Measurements from ENCODE around the gene USP40. TPM values are rescaled to one million over a fixed set of nuclear protein-coding genes. Genes with fewer than 3 reads are reported as not detected.

USP40 gene
- total RNA-seq, 4 donors from 2014 or later: 30.7 to 113 (median 41.3) TPM

DNA sequence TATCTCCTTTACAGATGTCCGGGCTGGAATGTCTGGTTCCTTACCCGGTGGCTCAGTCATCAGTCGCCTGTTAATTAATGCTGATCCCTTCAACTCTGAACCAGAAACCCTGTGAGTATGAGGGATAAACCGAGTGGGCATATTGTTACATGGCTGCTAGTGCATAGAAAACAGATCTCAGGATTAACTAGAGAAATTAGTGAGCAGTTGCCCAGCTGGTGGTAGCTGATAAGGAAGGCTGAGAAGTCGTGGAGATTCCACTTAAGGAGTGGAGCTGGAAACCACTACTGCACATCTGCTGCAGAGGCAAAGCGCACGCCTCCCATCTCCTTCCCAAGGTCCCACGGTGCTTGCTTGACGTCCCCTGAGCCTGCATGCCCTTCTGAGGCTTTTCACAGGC, 114.6 kb downstream of the USP40 start:
- H3K27ac ChIP-seq: no peak overlapping the region
- 80 to 92% methylated on average over 1 to 9 of the region's 9 CpGs for WGBS, 2 donors (ENCODE audit: low coverage in 1 of 2)
- H3K9me3 ChIP-seq: no peaks in the 10 kb centered on the region
- H3K4me3 ChIP-seq: no peak overlapping the region
- peaks cover 0 to 5% (median 0%) of the 10 kb centered on the region in 4 donors for H3K4me1 ChIP-seq
- H3K27me3 ChIP-seq: no peaks in the 10 kb centered on the region
- intact Hi-C loops (cut with DNase I; ENCODE audit: low total_unique reads) (loop anchor here (10.0 kb wide), 1 partner anchor 177 kb away; no protein-coding TSS in a partner anchor), in situ Hi-C loops (cut with MboI; ENCODE audit: low pct_ligation_motif_present in 1 of 4, low pct_unique_long_range_greater_than_20kb in 1 of 4, low sequenced_read_pairs in 3 of 4) (loop anchor here in 2 of 4 donors (25.0 kb wide), 2 partner anchors 260 to 385 kb away; partner anchors contain the start of genes UGT1A4 (in 1 of the 2) and UGT1A5 (in 1 of the 2))
- peaks cover 0 to 64% (median 30%) of the 10 kb centered on the region in 4 donors for H3K36me3 ChIP-seq
- TF ChIP-seq POLR2A (IDR thresholded peaks at IDR 0.05) (no peak), POLR2AphosphoS5 (IDR thresholded peaks at IDR 0.05) (no peak), EP300 (IDR thresholded peaks at IDR 0.05; ENCODE audit: low read depth) (no peak)
- TF ChIP-seq, protein P1, sequence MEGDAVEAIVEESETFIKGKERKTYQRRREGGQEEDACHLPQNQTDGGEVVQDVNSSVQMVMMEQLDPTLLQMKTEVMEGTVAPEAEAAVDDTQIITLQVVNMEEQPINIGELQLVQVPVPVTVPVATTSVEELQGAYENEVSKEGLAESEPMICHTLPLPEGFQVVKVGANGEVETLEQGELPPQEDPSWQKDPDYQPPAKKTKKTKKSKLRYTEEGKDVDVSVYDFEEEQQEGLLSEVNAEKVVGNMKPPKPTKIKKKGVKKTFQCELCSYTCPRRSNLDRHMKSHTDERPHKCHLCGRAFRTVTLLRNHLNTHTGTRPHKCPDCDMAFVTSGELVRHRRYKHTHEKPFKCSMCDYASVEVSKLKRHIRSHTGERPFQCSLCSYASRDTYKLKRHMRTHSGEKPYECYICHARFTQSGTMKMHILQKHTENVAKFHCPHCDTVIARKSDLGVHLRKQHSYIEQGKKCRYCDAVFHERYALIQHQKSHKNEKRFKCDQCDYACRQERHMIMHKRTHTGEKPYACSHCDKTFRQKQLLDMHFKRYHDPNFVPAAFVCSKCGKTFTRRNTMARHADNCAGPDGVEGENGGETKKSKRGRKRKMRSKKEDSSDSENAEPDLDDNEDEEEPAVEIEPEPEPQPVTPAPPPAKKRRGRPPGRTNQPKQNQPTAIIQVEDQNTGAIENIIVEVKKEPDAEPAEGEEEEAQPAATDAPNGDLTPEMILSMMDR (IDR thresholded peaks at IDR 0.05): no peak
- DNase-seq: no peak

DNA sequence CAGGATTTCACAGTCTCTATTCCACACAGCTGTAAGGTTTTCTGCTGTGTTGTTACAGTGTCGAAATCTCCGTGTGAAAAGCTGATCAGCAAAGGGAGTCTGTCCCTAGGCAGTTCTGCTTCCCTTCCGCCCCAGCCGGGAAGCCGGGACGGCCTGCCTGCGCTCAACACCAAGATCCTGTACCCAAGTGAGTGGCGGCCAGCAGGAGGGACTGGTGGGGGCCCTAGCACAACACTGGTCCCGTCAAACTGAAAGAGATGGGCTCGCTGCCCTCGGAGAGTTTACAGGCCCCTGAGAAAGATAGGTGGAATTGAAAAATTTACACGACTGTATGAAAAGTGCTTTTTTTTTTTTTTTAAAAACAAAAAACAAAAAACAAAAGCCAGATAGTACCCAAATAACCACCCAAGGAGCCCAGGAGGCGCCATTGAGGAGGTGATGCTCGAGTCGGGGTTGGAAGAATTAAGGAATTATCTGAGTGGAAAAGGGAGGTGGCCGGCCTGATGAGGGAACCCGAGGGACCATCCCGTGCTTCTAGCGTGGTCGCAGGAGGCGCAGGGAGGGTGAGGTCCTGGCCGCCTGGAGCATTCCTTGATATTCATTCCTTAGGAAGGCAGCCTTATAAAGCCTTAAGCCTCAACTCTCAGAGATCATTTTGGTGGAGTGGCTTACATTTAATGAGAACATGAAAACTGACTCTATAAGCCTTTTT, 115.6 kb downstream of the USP40 start:
- in situ Hi-C loops (cut with MboI; ENCODE audit: low pct_ligation_motif_present in 1 of 4, low pct_unique_long_range_greater_than_20kb in 1 of 4, low sequenced_read_pairs in 3 of 4) (loop anchor here in 2 of 4 donors (25.0 kb wide), 2 partner anchors 261 to 386 kb away; partner anchors contain the start of genes UGT1A4 (in 1 of the 2) and UGT1A5 (in 1 of the 2)), intact Hi-C loops (cut with DNase I; ENCODE audit: low total_unique reads) (loop anchor here (10.0 kb wide), 1 partner anchor 176 kb away; no protein-coding TSS in a partner anchor)
- Histone ChIP-seq H3K36me3 (peaks cover 0 to 55% (median 27%) of the 10 kb centered on the region in 4 donors), H3K4me3 (no peak overlapping the region), H3K4me1 (peaks cover 0 to 5% (median 0%) of the 10 kb centered on the region in 4 donors), H3K9me3 (no peaks in the 10 kb centered on the region), H3K27me3 (no peaks in the 10 kb centered on the region), H3K27ac (no peak overlapping the region)
- TF ChIP-seq, protein P1 (IDR thresholded peaks at IDR 0.05): no peak
- TF ChIP-seq POLR2A (IDR thresholded peaks at IDR 0.05) (no peak), EP300 (IDR thresholded peaks at IDR 0.05; ENCODE audit: low read depth) (no peak), POLR2AphosphoS5 (IDR thresholded peaks at IDR 0.05) (no peak)
- no peak for DNase-seq
- 94 to 98% methylated on average over 11 to 22 of the region's 22 CpGs for WGBS, 2 donors (ENCODE audit: low coverage in 1 of 2)

DNA sequence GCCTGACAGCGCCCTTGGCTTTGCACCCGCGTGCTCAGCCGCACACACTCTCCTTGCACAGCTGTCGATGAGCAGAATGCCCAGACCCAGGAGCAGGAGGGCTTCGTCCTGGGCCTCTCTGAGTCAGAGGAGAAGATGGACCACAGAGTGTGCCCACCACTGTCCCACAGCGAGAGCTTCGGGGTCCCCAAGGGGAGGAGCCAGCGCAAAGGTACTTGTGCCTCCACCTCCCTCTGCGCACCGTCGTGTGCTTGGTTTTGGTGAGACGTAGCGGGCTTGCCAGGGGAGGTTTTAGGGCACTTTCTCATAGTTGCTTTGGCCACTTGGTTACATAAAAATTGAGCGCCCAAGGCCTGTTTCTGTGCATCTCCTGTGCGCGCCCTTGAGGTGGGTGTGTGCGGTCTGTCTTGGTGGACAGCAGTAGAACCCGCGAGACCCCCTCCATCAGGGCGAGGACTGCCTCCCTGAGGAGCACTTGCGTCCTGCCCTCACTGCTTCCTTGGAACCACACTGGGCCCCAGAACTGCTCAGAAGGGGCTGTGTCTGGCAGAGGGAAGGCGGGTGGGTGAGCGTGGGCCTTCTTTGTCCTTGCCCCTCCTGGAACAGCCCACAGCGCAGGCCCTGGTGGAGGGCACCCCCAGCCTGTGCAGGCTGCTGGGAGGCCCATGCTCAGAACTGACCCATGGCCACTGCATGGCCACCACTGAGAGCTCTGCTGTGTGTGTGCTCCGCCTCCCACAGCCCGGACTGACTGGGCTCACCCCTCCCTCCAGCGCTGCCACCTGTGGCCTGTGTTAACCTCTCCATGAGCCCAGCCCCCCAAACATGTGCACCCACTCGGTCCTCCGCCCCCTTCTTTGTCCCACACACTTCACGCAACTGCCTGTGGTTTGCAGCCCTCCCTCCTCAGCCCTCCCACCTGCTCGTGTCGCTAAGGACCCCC, 116.4 kb downstream of the USP40 start:
- H3K4me3 ChIP-seq: no peak overlapping the region
- peaks cover 0 to 47% (median 23%) of the 10 kb centered on the region in 4 donors for H3K36me3 ChIP-seq
- peaks cover 0 to 5% (median 0%) of the 10 kb centered on the region in 4 donors for H3K4me1 ChIP-seq
- no peaks in the 10 kb centered on the region for H3K27me3 ChIP-seq
- no peak overlapping the region for H3K27ac ChIP-seq
- in situ Hi-C loops (cut with MboI; ENCODE audit: low pct_ligation_motif_present in 1 of 4, low pct_unique_long_range_greater_than_20kb in 1 of 4, low sequenced_read_pairs in 3 of 4): loop anchor here in 3 of 4 donors (25.0 kb wide), 3 partner anchors 163 to 387 kb away; partner anchors contain the start of genes UGT1A4 (in 1 of the 3) and UGT1A5 (in 1 of the 3)
- WGBS, 2 donors (ENCODE audit: low coverage in 1 of 2): 80 to 89% methylated on average over 1 to 31 of the region's 33 CpGs
- DNase-seq: peak; percentile 7
- intact Hi-C loops (cut with DNase I; ENCODE audit: low total_unique reads): loop anchor here (10.0 kb wide), 1 partner anchor 175 kb away; no protein-coding TSS in a partner anchor
- TF ChIP-seq POLR2A (IDR thresholded peaks at IDR 0.05): no peak
- no peak for TF ChIP-seq POLR2AphosphoS5 (IDR thresholded peaks at IDR 0.05)
- H3K9me3 ChIP-seq: no peaks in the 10 kb centered on the region

DNA sequence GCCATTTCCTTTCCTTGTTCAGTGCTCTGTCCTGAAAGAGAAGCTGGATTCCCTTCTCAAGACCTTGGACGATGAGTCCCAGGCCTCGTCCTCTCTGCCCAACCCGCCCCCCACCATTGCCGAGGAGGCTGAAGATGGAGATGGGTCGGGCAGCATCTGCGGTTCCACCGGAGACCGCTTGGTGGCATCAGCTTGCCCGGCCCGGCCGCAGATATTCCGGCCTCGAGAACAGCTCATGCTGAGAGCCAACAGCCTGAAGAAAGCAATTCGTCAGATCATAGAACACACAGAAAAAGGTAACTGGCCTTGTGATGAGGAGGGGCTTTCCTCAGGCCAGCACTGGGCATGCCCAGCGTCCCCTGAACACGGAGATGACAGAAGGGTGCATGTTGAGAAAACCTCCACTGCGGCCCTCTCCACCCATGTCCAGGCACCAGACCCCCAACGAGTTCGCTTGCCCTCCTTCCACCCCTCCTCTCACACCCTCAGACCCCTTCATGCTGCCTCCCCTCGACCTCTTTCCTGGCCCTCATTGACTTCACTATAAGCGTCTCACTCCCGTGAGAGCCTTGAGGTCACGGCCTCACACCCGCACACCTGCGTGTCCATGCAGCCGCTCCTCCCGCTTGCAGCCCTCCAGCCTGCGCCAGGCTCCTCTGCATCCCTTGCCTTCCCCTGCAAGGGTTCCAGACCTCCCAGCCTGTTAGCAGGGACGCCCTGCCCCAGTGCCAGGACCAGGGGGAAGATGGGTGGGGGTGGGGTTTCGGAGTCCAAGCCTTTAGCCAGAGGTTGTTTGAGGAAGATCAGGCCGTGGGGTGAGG, 117.3 kb downstream of the USP40 start:
- intact Hi-C loops (cut with DNase I; ENCODE audit: low total_unique reads): no loop called here
- peaks cover 0 to 39% (median 19%) of the 10 kb centered on the region in 4 donors for H3K36me3 ChIP-seq
- peaks cover 0 to 5% (median 0%) of the 10 kb centered on the region in 4 donors for H3K4me1 ChIP-seq
- no peaks in the 10 kb centered on the region for H3K9me3 ChIP-seq
- 74 to 88% methylated on average over 8 to 31 of the region's 31 CpGs for whole genome bisulfite sequencing, 2 donors (ENCODE audit: low coverage in 1 of 2)
- H3K27me3 ChIP-seq: no peaks in the 10 kb centered on the region
- H3K27ac ChIP-seq: no peak overlapping the region
- in situ Hi-C loops (cut with MboI; ENCODE audit: low pct_ligation_motif_present in 1 of 4, low pct_unique_long_range_greater_than_20kb in 1 of 4, low sequenced_read_pairs in 3 of 4): loop anchor here in 1 of 4 donors (25.0 kb wide), 1 partner anchor 162 kb away; no protein-coding TSS in a partner anchor
- peak; percentile 32 for DNase-seq
- TF ChIP-seq POLR2A (IDR thresholded peaks at IDR 0.05) (no peak), EP300 (IDR thresholded peaks at IDR 0.05; ENCODE audit: low read depth) (no peak)
- TF ChIP-seq, protein P1 (IDR thresholded peaks at IDR 0.05): peak; percentile 48 to 59 (median 52)
- no peak overlapping the region for H3K4me3 ChIP-seq
